GM19035 (cell line): ENCODE measurements around the gene OBSCN.
"Not testable (repeated sequence)": the region's sequence is repeated elsewhere in the genome, so short reads cannot be mapped to it uniquely, and the experiment has no call there.

ENCODE experiments used
- ATAC-seq: cut with Tn5 transposase; IDR thresholded peaks from one replicate; pipeline ENCODE4 v1.9.1; 2021; ENCODE audit not compliant: unreplicated experiment

The OBSCN gene

DNA sequence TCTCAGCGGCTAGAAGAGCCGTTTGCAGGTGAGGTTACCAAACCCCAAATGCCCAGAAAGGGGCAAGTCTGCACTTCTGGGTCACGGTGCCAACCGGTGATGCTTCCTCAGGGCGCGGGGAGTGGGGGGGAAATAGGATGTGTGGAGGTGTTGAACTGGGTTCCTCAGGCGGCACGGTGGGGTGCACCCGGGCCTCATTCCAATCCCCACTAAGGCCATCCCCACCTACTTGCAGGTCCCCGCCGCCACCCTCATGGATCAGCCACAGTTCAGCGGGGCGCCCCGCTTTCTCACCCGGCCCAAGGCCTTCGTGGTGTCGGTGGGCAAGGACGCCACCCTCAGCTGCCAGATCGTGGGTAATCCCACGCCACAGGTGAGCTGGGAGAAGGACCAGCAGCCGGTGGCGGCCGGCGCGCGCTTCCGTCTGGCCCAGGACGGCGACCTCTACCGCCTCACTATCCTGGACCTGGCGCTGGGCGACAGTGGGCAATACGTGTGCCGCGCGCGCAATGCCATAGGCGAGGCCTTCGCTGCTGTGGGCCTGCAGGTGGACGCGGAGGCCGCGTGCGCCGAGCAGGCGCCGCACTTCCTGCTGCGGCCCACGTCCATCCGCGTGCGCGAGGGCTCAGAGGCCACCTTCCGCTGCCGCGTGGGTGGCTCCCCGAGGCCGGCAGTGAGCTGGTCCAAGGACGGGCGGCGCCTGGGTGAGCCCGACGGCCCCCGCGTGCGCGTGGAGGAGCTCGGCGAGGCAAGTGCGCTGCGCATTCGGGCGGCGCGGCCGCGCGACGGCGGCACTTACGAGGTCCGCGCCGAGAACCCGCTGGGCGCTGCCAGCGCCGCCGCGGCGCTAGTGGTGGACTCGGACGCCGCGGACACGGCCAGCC lies 3.9 kb downstream of the OBSCN start:
- no peak for ATAC-seq

DNA sequence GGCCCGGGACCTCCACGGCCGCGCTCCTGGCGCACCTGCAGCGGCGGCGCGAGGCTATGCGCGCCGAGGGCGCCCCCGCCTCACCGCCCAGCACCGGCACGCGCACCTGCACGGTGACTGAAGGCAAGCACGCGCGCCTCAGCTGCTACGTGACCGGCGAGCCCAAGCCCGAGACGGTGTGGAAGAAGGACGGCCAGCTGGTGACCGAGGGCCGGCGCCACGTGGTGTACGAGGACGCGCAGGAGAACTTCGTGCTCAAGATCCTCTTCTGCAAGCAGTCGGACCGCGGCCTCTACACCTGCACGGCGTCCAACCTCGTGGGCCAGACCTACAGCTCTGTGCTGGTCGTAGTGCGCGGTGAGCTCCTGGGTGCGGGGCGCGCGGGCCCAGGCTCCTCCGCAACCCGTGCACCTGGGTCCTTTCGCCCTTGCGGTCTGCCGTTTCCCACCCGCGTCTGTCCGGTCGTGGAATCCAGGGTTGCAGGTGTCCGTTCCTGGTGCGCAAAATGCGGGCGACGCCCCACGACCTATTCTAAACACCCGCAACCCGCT lies 4.6 kb downstream of the OBSCN start:
- no peak for ATAC-seq

DNA sequence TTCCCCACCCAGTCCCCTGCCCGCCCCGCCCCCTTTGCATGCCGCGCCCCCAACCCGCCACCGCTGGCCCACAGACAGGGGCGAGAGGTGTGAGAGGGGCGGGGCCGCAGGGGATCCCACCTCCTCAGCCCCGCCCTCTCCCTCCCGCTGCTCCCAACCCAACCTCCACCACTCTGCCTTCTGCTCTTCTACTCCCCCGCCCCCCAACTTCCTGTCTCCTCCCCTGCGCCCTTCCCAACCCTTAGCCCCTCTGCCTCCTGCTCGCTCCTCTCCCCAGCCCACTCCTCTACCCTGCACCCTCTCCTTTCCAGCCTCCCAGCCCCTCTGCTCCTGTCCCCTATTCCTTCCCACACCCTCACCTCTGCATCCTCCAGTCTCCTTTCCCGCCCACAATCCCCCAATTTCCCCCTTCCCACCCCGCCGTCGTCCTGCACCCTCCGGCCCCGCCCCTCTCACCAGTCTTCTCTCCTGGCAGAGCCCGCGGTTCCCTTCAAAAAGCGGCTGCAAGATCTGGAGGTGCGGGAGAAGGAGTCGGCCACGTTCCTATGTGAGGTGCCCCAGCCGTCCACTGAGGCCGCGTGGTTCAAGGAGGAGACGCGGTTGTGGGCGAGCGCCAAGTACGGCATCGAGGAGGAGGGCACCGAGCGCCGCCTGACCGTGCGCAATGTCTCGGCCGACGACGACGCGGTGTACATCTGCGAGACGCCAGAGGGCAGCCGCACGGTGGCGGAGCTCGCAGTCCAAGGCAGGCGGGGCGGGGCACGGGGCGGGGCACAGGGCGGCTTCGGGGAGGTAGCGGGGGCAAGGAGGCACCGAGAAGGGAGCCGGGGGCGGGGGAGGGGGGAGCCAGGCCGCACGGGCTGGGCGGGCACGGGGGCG lies 5.4 kb downstream of the OBSCN start:
- peak; percentile 84 for ATAC-seq

GRCh38 chr1:228213917-228214808 lies 6.3 kb downstream of the OBSCN start:
- ATAC-seq = no peak

- no peak for ATAC-seq
Observed at GRCh38 chr1:228214921-228215662, 7.2 kb downstream of the OBSCN start.

- ATAC-seq = no peak
Observed at GRCh38 chr1:228215663-228216116, 7.8 kb downstream of the OBSCN start.

- ATAC-seq = no peak
Observed at GRCh38 chr1:228216371-228217320, 8.8 kb downstream of the OBSCN start.

GRCh38 chr1:228217551-228218344 lies 9.9 kb downstream of the OBSCN start:
- ATAC-seq = no peak

DNA sequence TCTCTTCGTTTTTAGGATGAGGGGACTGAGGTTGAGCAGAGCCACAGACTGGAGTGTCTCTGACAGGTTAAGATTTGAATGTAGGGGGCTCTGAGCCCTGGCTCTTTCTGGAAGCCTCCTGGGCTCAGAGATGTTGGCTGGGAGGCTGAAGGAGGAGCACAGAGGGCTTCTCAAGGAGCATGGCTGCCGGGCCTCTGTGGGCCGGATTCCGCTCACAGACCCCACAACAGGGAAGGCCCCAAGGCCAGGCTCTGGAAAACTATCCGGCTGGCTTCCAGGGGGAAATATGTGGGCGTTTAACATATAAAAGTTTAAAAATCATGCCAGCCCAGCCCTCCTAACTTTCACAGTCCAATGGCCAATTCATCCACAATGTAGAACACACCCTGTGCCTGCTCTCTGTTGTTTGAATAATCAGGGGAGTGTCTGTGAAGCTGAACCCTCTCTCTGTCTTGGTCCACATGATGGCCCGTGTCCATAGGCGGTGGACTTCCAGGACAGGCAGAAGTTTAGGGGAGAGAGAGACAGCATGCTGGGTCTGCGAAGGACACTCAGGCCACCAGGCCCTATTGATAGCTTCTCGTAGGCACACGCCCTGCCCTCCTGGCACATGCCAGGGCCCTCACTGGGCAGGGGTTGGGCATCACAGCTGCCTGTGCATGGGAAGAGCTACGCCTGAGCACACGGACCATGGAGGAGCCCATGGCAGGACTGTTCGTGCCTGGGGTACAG lies 10.8 kb downstream of the OBSCN start:
- no peak for ATAC-seq

GRCh38 chr1:228219245-228219961 lies 11.6 kb downstream of the OBSCN start:
- ATAC-seq = no peak

DNA sequence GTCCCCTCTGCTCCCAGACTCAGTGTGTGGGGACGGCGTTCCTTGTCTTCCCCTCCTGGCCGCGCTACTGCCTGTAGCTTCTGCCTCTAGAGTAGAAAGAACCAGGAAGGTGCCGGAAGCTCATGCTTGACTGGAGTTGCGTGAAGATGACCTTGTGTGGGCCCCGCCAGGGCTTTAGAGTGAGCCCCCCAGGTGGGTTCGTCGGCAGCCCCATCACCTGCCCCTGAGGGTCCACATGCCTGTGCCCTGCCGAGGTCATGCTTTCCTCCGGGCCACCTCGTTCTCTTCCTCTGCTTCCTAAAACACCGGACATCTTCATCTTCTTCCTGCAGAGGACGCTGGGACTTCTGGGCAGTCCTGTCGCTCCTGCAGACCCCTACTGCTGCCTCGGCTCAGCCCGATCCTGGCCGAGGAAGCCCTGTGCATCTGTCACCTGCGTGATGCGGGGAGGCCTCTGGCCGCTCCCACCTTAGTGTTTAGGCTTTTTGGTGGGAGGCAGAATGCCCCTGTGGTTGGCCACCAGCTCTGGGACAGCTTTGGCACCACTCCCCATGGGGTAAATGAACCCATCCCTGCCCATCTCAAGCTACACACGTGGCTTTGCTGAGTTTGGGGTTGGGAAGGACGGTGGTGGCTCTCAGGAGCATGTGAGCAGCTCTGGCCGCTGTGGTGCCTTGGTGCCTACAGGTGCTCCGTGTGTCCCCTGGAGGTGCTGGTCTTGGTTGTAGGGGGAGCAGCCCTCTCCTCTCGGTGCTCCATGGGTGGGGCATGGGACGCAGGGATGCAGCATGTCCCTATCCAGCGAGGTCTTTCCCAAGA lies 12.3 kb downstream of the OBSCN start:
- no peak for ATAC-seq

GRCh38 chr1:228221097-228221496 lies 13.3 kb downstream of the OBSCN start:
- not testable (repeated sequence) for ATAC-seq

GRCh38 chr1:228222548-228222947 lies 14.7 kb downstream of the OBSCN start:
- ATAC-seq = no peak

DNA sequence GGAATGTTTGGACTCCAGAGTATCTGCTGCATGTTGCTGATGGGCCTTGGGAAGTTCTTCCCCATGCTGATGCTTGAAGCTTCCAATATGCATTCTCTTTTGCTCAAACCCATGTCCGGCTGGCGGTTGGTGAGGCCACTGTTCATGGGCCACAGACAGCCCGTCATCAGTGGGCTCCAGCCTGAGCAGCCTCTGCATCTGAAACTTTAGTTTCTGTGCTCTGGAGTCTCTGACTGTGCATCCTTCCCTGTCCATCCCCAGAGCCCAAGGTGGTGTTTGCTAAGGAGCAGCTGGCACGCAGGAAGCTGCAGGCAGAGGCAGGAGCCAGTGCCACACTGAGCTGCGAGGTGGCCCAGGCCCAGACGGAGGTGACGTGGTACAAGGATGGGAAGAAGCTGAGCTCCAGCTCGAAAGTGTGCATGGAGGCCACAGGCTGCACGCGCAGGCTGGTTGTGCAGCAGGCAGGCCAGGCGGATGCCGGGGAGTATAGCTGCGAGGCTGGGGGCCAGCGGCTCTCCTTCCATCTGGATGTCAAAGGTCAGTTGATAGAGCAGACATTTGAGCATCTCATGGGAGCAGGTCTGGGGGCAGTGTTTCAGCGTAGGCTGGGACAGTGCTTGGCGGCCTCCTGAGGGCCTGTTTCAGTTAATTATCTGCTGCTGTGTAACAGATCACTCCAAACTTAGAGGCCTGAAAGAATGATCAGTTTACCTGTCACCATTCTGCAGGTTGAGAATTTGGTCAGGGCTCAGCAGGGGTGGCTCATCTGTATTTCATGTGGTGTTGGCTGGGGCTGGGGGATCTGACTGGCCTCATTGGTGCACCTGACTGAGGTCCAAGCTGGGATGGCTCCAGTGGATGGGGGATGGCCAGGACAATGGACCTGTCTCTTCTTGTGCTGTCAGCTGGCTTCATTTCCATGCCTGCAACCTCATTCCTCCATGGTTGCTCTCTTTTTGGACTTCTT lies 16.6 kb downstream of the OBSCN start:
- ATAC-seq = no peak
